Measurements from ENCODE around the gene AAK1.

GRCh38 chr2:69510204-69510603, 133.3 kb downstream of the AAK1 start:
- no peak for TF ChIP-seq CTCF (IDR thresholded peaks at IDR 0.05)
- no peak for TF ChIP-seq POLR2A (IDR thresholded peaks at IDR 0.05)

All from esophagus squamous epithelium (tissue), 4 donors.